Measurements from ENCODE around the gene PDE8A. TPM values are rescaled to one million over a fixed set of nuclear protein-coding genes. Genes with fewer than 3 reads are reported as not detected.
A peak's percentile ranks its signal among the peaks of the same experiment; 100 is the strongest.

Gene PDE8A
- total and polyA plus RNA-seq, 2 of the 13 experiments (the other 11 are each of a cell fraction or from before 2014, with no cell fraction given), result 26.3 to 48.5 TPM

- CTCF ChIA-PET (ENCODE audit: low intra/inter-chr PET ratio, low total read pairs), result no interaction called here
- in situ Hi-C loops (cut with HindIII; ENCODE audit: extremely low pct_ligation_motif_present, low pct_unique_long_range_greater_than_20kb) (no loop called here), intact Hi-C loops (cut with micrococcal nuclease; ENCODE audit: unreplicated experiment) (no loop called here)
- no peak for FAIRE-seq
- peaks cover 89% of the 10 kb centered on the region for H3K79me2 ChIP-seq (ENCODE audit: insufficient read depth, low read length)
- no TSS peak for BruUV-seq (replicated peaks)
- H3K4me1 ChIP-seq (ENCODE audit: insufficient read depth, low read length), result peaks cover 34% of the 10 kb centered on the region
- DNase-seq (ENCODE audit: low spot score), result no peak
- POLR2A ChIA-PET, result interaction anchor here (2.0 kb wide), 1 partner anchor 19 kb away, joined by 5 read pairs; no protein-coding TSS in a partner anchor
- H3K27me3 ChIP-seq (ENCODE audit: control insufficient read depth in 1 of 2, insufficient read depth in 2 of 2, low read length in 2 of 2), result no peaks in the 10 kb centered on the region
- H2AFZ ChIP-seq (ENCODE audit: low read length), result no peak overlapping the region
- H3K9ac ChIP-seq (ENCODE audit: insufficient read depth, low read depth, low read length), result no peak overlapping the region
- H4K20me1 ChIP-seq (ENCODE audit: insufficient read depth, low read length), result peaks cover 5% of the 10 kb centered on the region
- peaks cover 0 to 4% of the 10 kb centered on the region in 2 experiments; a peak in 1 of 5 replicates for H3K36me3 ChIP-seq (replicated peaks in 1 of 2; ENCODE audit: control insufficient read depth in 1 of 2, insufficient read depth in 2 of 2, low read length in 2 of 2)
- peak; percentile 43 for ATAC-seq
- H3K4me3 ChIP-seq (replicated peaks in 1 of 3; ENCODE audit: insufficient read depth in 1 of 3, low read depth in 2 of 3, low read length in 3 of 3), result no peak overlapping the region
- peak overlapping the region; percentile 15 for H3K27ac ChIP-seq (ENCODE audit: extremely low read length, insufficient read depth, low read length)
- H3K4me2 ChIP-seq (ENCODE audit: low read depth, low read length), result peak overlapping the region; percentile 2; the same call in 1 of the 2 replicates
- H3K9me3 ChIP-seq (ENCODE audit: low read length), result no peaks in the 10 kb centered on the region
- TF ChIP-seq NCOR1 (IDR thresholded peaks at IDR 0.05; ENCODE audit: borderline replicate concordance, low read length) (no peak), ZNF615 (CRISPR knock-in tag; IDR thresholded peaks at IDR 0.05; ENCODE audit: borderline replicate concordance) (no peak), MAF1 (CRISPR knock-in tag; IDR thresholded peaks at IDR 0.05; ENCODE audit: borderline replicate concordance) (no peak), ZNF776 (CRISPR knock-in tag; IDR thresholded peaks at IDR 0.05) (no peak), HNF1A (IDR thresholded peaks at IDR 0.05; ENCODE audit: low read depth) (no peak), HNF1A (CRISPR knock-in tag; IDR thresholded peaks at IDR 0.05; ENCODE audit: borderline replicate concordance) (no peak), ZBTB44 (CRISPR knock-in tag; IDR thresholded peaks at IDR 0.05) (no peak), RFXANK (CRISPR knock-in tag; IDR thresholded peaks at IDR 0.05) (no peak)
Observed at GRCh38 chr15:85000189-85000864, 18.7 kb downstream of the PDE8A start.
